K562 (cell line): ENCODE measurements around the gene VPS26A. TPM values are rescaled to one million over a fixed set of nuclear protein-coding genes. Genes with fewer than 3 reads are reported as not detected.

Source experiments
- ATAC-seq: fragments of 200-7000 bp; cut with Tn5 transposase; 3 replicates; pipeline ENCODE4 v1.9.1; 2020; ENCODE audit warnings: moderate library complexity
- BruUV-seq: library from RNA; stranded (reverse); fragments of 400-500 nt; replicated peaks from 2 replicates; lab custom pipeline; 2021; lab: Mats Ljungman, UMichigan
- CTCF ChIA-PET: fragments of 300-600 bp; formaldehyde crosslinking; extraction: SDS; loops from one replicate; lab custom pipeline; 2021; ENCODE audit warnings: low intra/inter-chr PET ratio; lab: Yijun Ruan, JAX
- POLR2A ChIA-PET: fragments of 300-600, 350-650 bp; sonication (Branson Sonifier 250); formaldehyde crosslinking; extraction: SDS; loops from one replicate; lab custom pipeline; 2021; ENCODE audit warnings: antibody characterized with exemption, inconsistent platforms; lab: Yijun Ruan, JAX
- DNase-seq, 4 experiments: peaks; one replicate each; pipeline versions ENCODE4 v3.0.0 to v3.0.0-alpha.2; 2011 to 2018; ENCODE audit warnings: low spot score in 3 of 4, mixed read lengths in 3 of 4; ENCODE audit errors: extremely low read depth in 1 of 4
- FAIRE-seq: peaks from 2 replicates; lab custom pipeline; 2011; peaks lifted over from hg19 to GRCh38; lab: Jason Lieb, UNC
- H2AFZ ChIP-seq: 2 replicates; pipeline ENCODE4 v1.6.0; 2011; ENCODE audit warnings: low read depth, low read length, control low read depth, inconsistent platforms
- H3K27ac ChIP-seq: fragments of 200-600 bp; 3 replicates; pipeline ENCODE4 v1.8.0; 2011; ENCODE audit warnings: low read depth, mild to moderate bottlenecking, control low read depth, inconsistent platforms, low read length, moderate library complexity, mixed read lengths; ENCODE audit errors: extremely low read depth
- H3K27me3 ChIP-seq, 2 experiments: fragments of 300-600 bp in 1 of 2; 2 replicates in 1 of 2; 3 replicates in 1 of 2; pipeline versions ENCODE4 v1.6.0 to v1.8.0; 2011; ENCODE audit warnings: inconsistent platforms in 2 of 2, low read length in 2 of 2, mild to moderate bottlenecking in 1 of 2, mixed read lengths in 1 of 2, moderate library complexity in 1 of 2; ENCODE audit not compliant: control insufficient read depth in 2 of 2, insufficient read depth in 2 of 2
- H3K36me3 ChIP-seq: fragments of 300-600 bp; 3 replicates; pipeline ENCODE4 v1.8.0; 2011; ENCODE audit warnings: mild to moderate bottlenecking, low read length, inconsistent platforms; ENCODE audit not compliant: control insufficient read depth, insufficient read depth
- H3K4me1 ChIP-seq, 2 experiments: fragments of 200-600 bp in 1 of 2; replicated peaks in 1 of 2; 2 replicates in 1 of 2; 3 replicates in 1 of 2; pipeline versions ENCODE4 v1.5.1 to v1.8.0; 2011; ENCODE audit warnings: inconsistent platforms in 2 of 2, low read length in 2 of 2, mild to moderate bottlenecking in 1 of 2, mixed read lengths in 1 of 2, moderate library complexity in 1 of 2; ENCODE audit not compliant: control insufficient read depth in 2 of 2, insufficient read depth in 2 of 2
- H3K4me2 ChIP-seq: 2 replicates; pipeline ENCODE4 v1.6.1; 2011; ENCODE audit warnings: low read length, control low read depth, inconsistent platforms, mixed read lengths; ENCODE audit not compliant: insufficient read depth
- H3K4me3 ChIP-seq: fragments of 200-600 bp; sonication (generic), shearing (Covaris generic); 2 replicates; pipeline ENCODE4 v1.5.1; 2016; ENCODE audit warnings: control low read depth, inconsistent platforms
- H3K79me2 ChIP-seq: fragments of 200-600 bp; 3 replicates; pipeline ENCODE4 v1.8.0; 2011; ENCODE audit warnings: low read length, inconsistent platforms; ENCODE audit not compliant: control insufficient read depth, insufficient read depth
- H3K9ac ChIP-seq, 2 experiments: 2 replicates each; pipeline versions ENCODE4 v1.6.0 to v1.6.1; 2011; ENCODE audit warnings: low read depth in 2 of 2, low read length in 2 of 2, control low read depth in 1 of 2, inconsistent platforms in 1 of 2, mild to moderate bottlenecking in 1 of 2, mixed read lengths in 1 of 2; ENCODE audit not compliant: insufficient read depth in 1 of 2
- H3K9me1 ChIP-seq: one replicate; pipeline ENCODE4 v1.6.0; 2011; ENCODE audit warnings: inconsistent platforms, mild to moderate bottlenecking, low read length, moderate library complexity; ENCODE audit not compliant: control insufficient read depth, insufficient read depth
- H3K9me3 ChIP-seq: replicated peaks from 2 replicates; pipeline ENCODE4 v1.5.1; 2011; ENCODE audit warnings: low read depth, low read length, inconsistent platforms; ENCODE audit not compliant: control insufficient read depth, insufficient read depth
- H4K20me1 ChIP-seq: replicated peaks from 2 replicates; pipeline ENCODE4 v1.6.1; 2011; ENCODE audit warnings: low read length, inconsistent platforms, mixed read lengths; ENCODE audit not compliant: control insufficient read depth, insufficient read depth
- HDAC8 ChIP-seq: fragments of 450-650 bp; IDR thresholded peaks from 2 replicates; pipeline ENCODE4 v1.6.1; 2016; ENCODE audit warnings: mild to moderate bottlenecking, missing genetic modification characterization, moderate library complexity, missing compliant biosample characterization
- HMG20B ChIP-seq: fragments of 250-450 bp; sonication (Bioruptor Pico); IDR thresholded peaks from 2 replicates; pipeline ENCODE4 v1.5.0; 2021; ENCODE audit warnings: mild to moderate bottlenecking
- PTRF ChIP-seq: fragments of 450-650 bp; IDR thresholded peaks from 2 replicates; pipeline ENCODE4 v1.6.1; 2016; ENCODE audit warnings: mild to moderate bottlenecking, missing genetic modification characterization, missing compliant biosample characterization
- SRF ChIP-seq, 2 experiments: fragments of 250-450, 450-650 bp in 1 of 2; sonication (Bioruptor Pico) in 1 of 2; sonication (generic) in 1 of 2; formaldehyde crosslinking; IDR thresholded peaks; 2 replicates each; pipeline versions ENCODE4 v1.5.0 to v1.5.1; 2020 to 2022; ENCODE audit warnings: mild to moderate bottlenecking in 1 of 2, missing genetic modification reagents in 1 of 2
- ZFP1 ChIP-seq: fragments of 450-650 bp; formaldehyde crosslinking; IDR thresholded peaks from 2 replicates; pipeline ENCODE4 v1.4.0; 2020; ENCODE audit warnings: mild to moderate bottlenecking, mixed read lengths
- ZNF121 ChIP-seq: sonication (generic); formaldehyde crosslinking; conservative IDR thresholded peaks from 2 replicates; pipeline ENCODE4 v1.8.0; 2022; ENCODE audit warnings: missing genetic modification reagents
- ZNF224 ChIP-seq: sonication (generic); formaldehyde crosslinking; IDR thresholded peaks from 2 replicates; pipeline ENCODE4 v1.8.0; 2022; ENCODE audit warnings: mild to moderate bottlenecking, missing genetic modification reagents
- ZNF253 ChIP-seq: fragments of 250-450 bp; sonication (Bioruptor Pico); conservative IDR thresholded peaks from 2 replicates; pipeline ENCODE4 v1.6.1; 2021; ENCODE audit warnings: mild to moderate bottlenecking
- WGBS: fragments of 100-300 bp; shearing (Covaris generic); methylation state at CpG from one replicate; pipeline ENCODE4 v1.1.6; 2016; ENCODE audit warnings: low coverage, mixed read lengths; ENCODE audit not compliant: insufficient coverage; ENCODE audit errors: missing lambda C conversion rate; 5-methylcytosine and 5-hydroxymethylcytosine counted together
- in situ Hi-C: fragments of 300-500 bp; cut with MboI; formaldehyde crosslinking; loops from 4 replicates; pipeline ENCODE4 v1.15.0; 2018; ENCODE audit warnings: inconsistent platforms, mixed read lengths
- intact Hi-C: fragments of 100-400 bp; cut with micrococcal nuclease; formaldehyde crosslinking; loops from 2 replicates; pipeline ENCODE4 v1.14.2; 2022
- polyA plus RNA-seq, 8 experiments: library from polyadenylated mRNA; depleted of rRNA in 4 of 8; stranded (reverse) in 5 of 8; unstranded in 3 of 8; fragments of >200 nt; fragmentation: Nextera tagmentation in 2 of 8; fragmentation: Illumina TruSeq in 1 of 8; extraction: Ambion mirVana in 2 of 8; extraction: Trizol in 1 of 8; gene quantifications; 2 replicates each; pipeline versions ENCODE4 v1.2.1 to v1.2.3, GENCODE V29; 2011 to 2014; ENCODE audit warnings: inconsistent platforms in 1 of 8, missing spikeins in 1 of 8
- total RNA-seq, 7 experiments: library from RNA; depleted of rRNA in 6 of 7; stranded (reverse); fragments of >200 nt in 6 of 7; fragmentation: Illumina TruSeq in 2 of 7; extraction: Trizol in 2 of 7; gene quantifications; 2 replicates each; pipeline versions ENCODE4 v1.2.1 to v1.2.3, GENCODE V29; 2011 to 2021; ENCODE audit warnings: low replicate concordance in 1 of 7

VPS26A gene
- total and polyA plus RNA-seq, 9 of the 15 experiments (the other 6 are each of a cell fraction or from before 2014, with no cell fraction given): 47.1 to 137 (median 69.3) TPM

- CTCF ChIA-PET: no interaction called here
- H3K27me3 ChIP-seq: no peaks in the 10 kb centered on the region
- 91% methylated on average over 4 of the region's 4 CpGs for WGBS
- intact Hi-C loops (no loop called here), in situ Hi-C loops (no loop called here)
- H3K4me3 ChIP-seq: no peak overlapping the region
- POLR2A ChIA-PET: interaction anchor here (0.7 kb wide), 1 partner anchor 152 kb away, joined by 4 read pairs; no protein-coding TSS in a partner anchor
- FAIRE-seq (no peak), DNase-seq (no peak), ATAC-seq (no peak)
- H3K4me1 ChIP-seq: peaks cover 7 to 8% of the 10 kb centered on the region in 2 experiments; a peak in 3 of 5 replicates
- TF ChIP-seq HMG20B (no peak), ZNF224 (CRISPR knock-in tag) (no peak), ZNF121 (CRISPR knock-in tag) (peak; percentile 94), HDAC8 (no peak), PTRF (tag) (no peak), ZFP1 (CRISPR knock-in tag) (no peak), SRF (CRISPR knock-in tag; IDR thresholded peaks at IDR 0.05) (no peak), ZNF253 (CRISPR knock-in tag) (no peak)
- H3K9ac ChIP-seq: no peak overlapping the region
- no peak overlapping the region for H3K4me2 ChIP-seq
- H3K9me3 ChIP-seq: no peaks in the 10 kb centered on the region
- peaks cover 72% of the 10 kb centered on the region for H3K79me2 ChIP-seq
- no TSS peak for BruUV-seq
- H2AFZ ChIP-seq: no peak overlapping the region
- H3K36me3 ChIP-seq: peaks cover 47% of the 10 kb centered on the region
- no peak overlapping the region for H3K27ac ChIP-seq
- H3K9me1 ChIP-seq: no peaks in the 10 kb centered on the region
- H4K20me1 ChIP-seq: peaks cover 4% of the 10 kb centered on the region; the same call in 1 of the 2 replicates
These were observed 58.0 kb downstream of the VPS26A start for GRCh38 chr10:69182005-69182404.
